Trophoblast cell (in vitro differentiated cells and primary cell): ENCODE data around the gene ALOX15B.

ENCODE experiments used
- DNase-seq, 2 donors: peaks; one replicate each; pipeline ENCODE4 v3.0.0-alpha.2; 2016
- H2AFZ ChIP-seq: 2 replicates; pipeline ENCODE4 v1.6.1; 2013; ENCODE audit warnings: low read length, moderate library complexity, mild to moderate bottlenecking; ENCODE audit not compliant: insufficient read depth, poor library complexity
- H2AK5ac ChIP-seq: 2 replicates; pipeline ENCODE4 v1.6.1; 2013; ENCODE audit warnings: mild to moderate bottlenecking, low read length
- H2BK120ac ChIP-seq: 2 replicates; pipeline ENCODE4 v1.6.1; 2013; ENCODE audit warnings: low read length, mild to moderate bottlenecking, moderate library complexity; ENCODE audit not compliant: insufficient read depth, poor library complexity
- H2BK12ac ChIP-seq: 2 replicates; pipeline ENCODE4 v1.6.1; 2013; ENCODE audit warnings: mild to moderate bottlenecking, low read length, moderate library complexity
- H2BK5ac ChIP-seq: 2 replicates; pipeline ENCODE4 v1.6.1; 2013; ENCODE audit warnings: low read length, low read depth, moderate library complexity, mild to moderate bottlenecking; ENCODE audit not compliant: poor library complexity
- H3K14ac ChIP-seq: 2 replicates; pipeline ENCODE4 v1.6.1; 2013; ENCODE audit warnings: mild to moderate bottlenecking, low read length
- H3K18ac ChIP-seq: 2 replicates; pipeline ENCODE4 v1.6.1; 2013; ENCODE audit warnings: mild to moderate bottlenecking, low read length
- H3K23ac ChIP-seq: 2 replicates; pipeline ENCODE4 v1.6.1; 2013; ENCODE audit warnings: low read length
- H3K27ac ChIP-seq: 2 replicates; pipeline ENCODE4 v1.5.1; 2013; ENCODE audit warnings: low read depth, mild to moderate bottlenecking, inconsistent platforms, low read length, moderate library complexity
- H3K27me3 ChIP-seq: 2 replicates; pipeline ENCODE4 v1.6.1; 2013; ENCODE audit warnings: inconsistent platforms, mild to moderate bottlenecking, low read length, moderate library complexity; ENCODE audit not compliant: insufficient read depth
- H3K36me3 ChIP-seq, 2 experiments: 1 replicate in 1 of 2; 2 replicates in 1 of 2; pipeline ENCODE4 v1.6.1; 2013; ENCODE audit warnings: low read length in 2 of 2, mild to moderate bottlenecking in 2 of 2, moderate library complexity in 1 of 2; ENCODE audit not compliant: insufficient read depth in 2 of 2, control insufficient read depth in 1 of 2
- H3K4ac ChIP-seq: 2 replicates; pipeline ENCODE4 v1.6.1; 2013; ENCODE audit warnings: low read depth, mild to moderate bottlenecking, low read length, moderate library complexity
- H3K4me1 ChIP-seq, 2 experiments: 1 replicate in 1 of 2; 2 replicates in 1 of 2; pipeline ENCODE4 v1.6.1; 2013; ENCODE audit warnings: low read length in 2 of 2, mild to moderate bottlenecking in 2 of 2, moderate library complexity in 1 of 2; ENCODE audit not compliant: insufficient read depth in 2 of 2, control insufficient read depth in 1 of 2
- H3K4me2 ChIP-seq: 2 replicates; pipeline ENCODE4 v1.6.1; 2013; ENCODE audit warnings: inconsistent platforms, mild to moderate bottlenecking, low read length, moderate library complexity
- H3K4me3 ChIP-seq: 2 replicates; pipeline ENCODE4 v1.5.1; 2013; ENCODE audit warnings: mild to moderate bottlenecking, low read depth, low read length, inconsistent platforms
- H3K79me1 ChIP-seq: one replicate; pipeline ENCODE4 v1.6.1; 2013; ENCODE audit warnings: low read length
- H3K79me2 ChIP-seq: 2 replicates; pipeline ENCODE4 v1.6.1; 2013; ENCODE audit warnings: low read length, mild to moderate bottlenecking; ENCODE audit not compliant: control insufficient read depth, insufficient read depth, poor library complexity
- H3K9ac ChIP-seq: 2 replicates; pipeline ENCODE4 v1.6.1; 2013; ENCODE audit warnings: mild to moderate bottlenecking, low read length
- H3K9me3 ChIP-seq: 2 replicates; pipeline ENCODE4 v1.6.1; 2013; ENCODE audit warnings: low read depth, mild to moderate bottlenecking, control low read depth, inconsistent platforms, low read length; ENCODE audit not compliant: insufficient read depth
- H4K12ac ChIP-seq: 2 replicates; pipeline ENCODE4 v1.6.1; 2013; ENCODE audit warnings: low read depth, mild to moderate bottlenecking, low read length, moderate library complexity
- H4K8ac ChIP-seq: 2 replicates; pipeline ENCODE4 v1.6.1; 2013; ENCODE audit warnings: low read depth, mild to moderate bottlenecking, low read length, moderate library complexity
- H4K91ac ChIP-seq: one replicate; pipeline ENCODE4 v1.6.1; 2013; ENCODE audit warnings: low read depth, mild to moderate bottlenecking, low read length, moderate library complexity
- WGBS: extraction: QIAGEN DNeasy Blood & Tissue Kit; methylation state at CpG from one replicate; pipeline ENCODE4 v1.1.7; 2013; ENCODE audit warnings: missing lambda C conversion rate; ENCODE audit not compliant: insufficient read length, insufficient coverage; ENCODE audit errors: extremely low coverage; 5-methylcytosine and 5-hydroxymethylcytosine counted together

Gene ALOX15B

GRCh38 chr17:8056976-8057625 is 18.2 kb downstream of the ALOX15B start:
- Histone ChIP-seq H3K14ac (no peak overlapping the region), H3K4me3 (no peak overlapping the region), H3K4me2 (no peak overlapping the region), H3K79me1 (peaks cover 3% of the 10 kb centered on the region), H2BK5ac (no peak overlapping the region), H3K27me3 (no peaks in the 10 kb centered on the region), H3K36me3 (no peaks in the 10 kb centered on the region), H3K18ac (no peak overlapping the region), H2AK5ac (no peak overlapping the region), H3K79me2 (no peaks in the 10 kb centered on the region), H3K27ac (no peak overlapping the region), H3K4me1 (peaks cover 0 to 3% of the 10 kb centered on the region in 2 experiments), H3K4ac (no peak overlapping the region), H4K12ac (no peak overlapping the region), H3K23ac (no peak overlapping the region), H2BK120ac (no peak overlapping the region), H2BK12ac (no peak overlapping the region), H3K9me3 (no peaks in the 10 kb centered on the region), H2AFZ (no peak overlapping the region), H4K91ac (no peak overlapping the region), H4K8ac (no peak overlapping the region), H3K9ac (no peak overlapping the region)
- WGBS: no CpG with 5 or more reads among the region's 17 CpGs
- DNase-seq: no peak

- Histone ChIP-seq H3K4me1 (peaks cover 0 to 3% of the 10 kb centered on the region in 2 experiments), H3K4me3 (no peak overlapping the region), H2BK12ac (no peak overlapping the region), H2BK5ac (no peak overlapping the region), H3K4ac (no peak overlapping the region), H3K4me2 (peak overlapping the region; percentile 12), H3K27me3 (peaks cover 5% of the 10 kb centered on the region), H3K18ac (no peak overlapping the region), H3K79me2 (no peaks in the 10 kb centered on the region), H3K14ac (no peak overlapping the region), H3K27ac (no peak overlapping the region), H3K23ac (no peak overlapping the region), H3K36me3 (no peaks in the 10 kb centered on the region), H3K9me3 (no peaks in the 10 kb centered on the region), H2AFZ (no peak overlapping the region), H4K91ac (no peak overlapping the region), H2AK5ac (no peak overlapping the region), H4K12ac (no peak overlapping the region), H3K9ac (no peak overlapping the region), H3K79me1 (peaks cover 3% of the 10 kb centered on the region), H4K8ac (no peak overlapping the region), H2BK120ac (no peak overlapping the region)
- peak; percentile 45 to 95 for DNase-seq
- WGBS: no CpG with 5 or more reads among the region's 14 CpGs
These were observed 18.8 kb downstream of the ALOX15B start for GRCh38 chr17:8057691-8058114.

- no peak overlapping the region for H2BK120ac ChIP-seq
- no peak overlapping the region for H3K4me3 ChIP-seq
- no peak overlapping the region for H4K8ac ChIP-seq
- H3K36me3 ChIP-seq: no peaks in the 10 kb centered on the region
- H3K4me1 ChIP-seq: peaks cover 0 to 3% of the 10 kb centered on the region in 2 experiments
- no peaks in the 10 kb centered on the region for H3K9me3 ChIP-seq
- H3K4ac ChIP-seq: no peak overlapping the region
- H2BK12ac ChIP-seq: no peak overlapping the region
- H2AFZ ChIP-seq: no peak overlapping the region
- peaks cover 16% of the 10 kb centered on the region for H3K27me3 ChIP-seq
- H2AK5ac ChIP-seq: no peak overlapping the region
- no peaks in the 10 kb centered on the region for H3K79me2 ChIP-seq
- WGBS: no CpG with 5 or more reads among the region's 7 CpGs
- H3K14ac ChIP-seq: no peak overlapping the region
- no peak overlapping the region for H4K91ac ChIP-seq
- no peak overlapping the region for H2BK5ac ChIP-seq
- H3K27ac ChIP-seq: no peak overlapping the region
- peaks cover 3% of the 10 kb centered on the region for H3K79me1 ChIP-seq
- H4K12ac ChIP-seq: no peak overlapping the region
- peak overlapping the region; percentile 31 for H3K9ac ChIP-seq
- no peak overlapping the region for H3K4me2 ChIP-seq
- no peak overlapping the region for H3K18ac ChIP-seq
- no peak for DNase-seq
- no peak overlapping the region for H3K23ac ChIP-seq
These were observed 20.3 kb downstream of the ALOX15B start for GRCh38 chr17:8059131-8059530.

- H2BK12ac ChIP-seq: no peak overlapping the region
- H3K9me3 ChIP-seq: no peaks in the 10 kb centered on the region
- no peak overlapping the region for H4K91ac ChIP-seq
- no peak overlapping the region for H3K18ac ChIP-seq
- H3K23ac ChIP-seq: no peak overlapping the region
- H2BK120ac ChIP-seq: no peak overlapping the region
- peaks cover 3% of the 10 kb centered on the region for H3K79me1 ChIP-seq
- no peak overlapping the region for H4K8ac ChIP-seq
- H2AFZ ChIP-seq: no peak overlapping the region
- peaks cover 0 to 3% of the 10 kb centered on the region in 2 experiments for H3K4me1 ChIP-seq
- H3K9ac ChIP-seq: no peak overlapping the region
- WGBS: no CpG with 5 or more reads among the region's 10 CpGs
- no peak overlapping the region for H3K27ac ChIP-seq
- H3K79me2 ChIP-seq: no peaks in the 10 kb centered on the region
- H2AK5ac ChIP-seq: no peak overlapping the region
- H3K4me2 ChIP-seq: no peak overlapping the region
- DNase-seq: peak; percentile 54 to 97
- H3K27me3 ChIP-seq: peaks cover 17% of the 10 kb centered on the region
- no peak overlapping the region for H2BK5ac ChIP-seq
- no peak overlapping the region for H3K14ac ChIP-seq
- H3K4me3 ChIP-seq: no peak overlapping the region
- no peak overlapping the region for H3K4ac ChIP-seq
- H3K36me3 ChIP-seq: no peaks in the 10 kb centered on the region
- no peak overlapping the region for H4K12ac ChIP-seq
These were observed 21.4 kb downstream of the ALOX15B start for GRCh38 chr17:8060274-8060673.
